HG03521 (cell line): ENCODE measurements around the gene TCF3.

Experiments
- ATAC-seq: cut with Tn5 transposase; IDR thresholded peaks from one replicate; pipeline ENCODE4 v1.9.1; 2021; ENCODE audit warnings: mild to moderate bottlenecking, moderate library complexity; ENCODE audit not compliant: unreplicated experiment

Gene TCF3

GRCh38 chr19:1590641-1591397 is 61.6 kb downstream of the TCF3 start:
- ATAC-seq = no peak

- ATAC-seq = no peak
These were observed 64.5 kb downstream of the TCF3 start for GRCh38 chr19:1587872-1588271.

GRCh38 chr19:1585243-1585580 is 67.2 kb downstream of the TCF3 start:
- no peak for ATAC-seq

GRCh38 chr19:1584500-1585242 is 67.7 kb downstream of the TCF3 start:
- no peak for ATAC-seq

- no peak for ATAC-seq
These were observed 70.2 kb downstream of the TCF3 start for GRCh38 chr19:1582201-1582600.

GRCh38 chr19:1580957-1581356 is 71.5 kb downstream of the TCF3 start:
- ATAC-seq = no peak

- ATAC-seq = no peak
These were observed 72.0 kb downstream of the TCF3 start for GRCh38 chr19:1580382-1580781.

- no peak for ATAC-seq
These were observed 73.2 kb downstream of the TCF3 start for GRCh38 chr19:1579222-1579621.

GRCh38 chr19:1577929-1578618 is 74.3 kb downstream of the TCF3 start:
- ATAC-seq = no peak

- ATAC-seq = no peak
These were observed 75.1 kb downstream of the TCF3 start for GRCh38 chr19:1577090-1577928.

- no peak for ATAC-seq
These were observed 75.9 kb downstream of the TCF3 start for GRCh38 chr19:1576242-1577089.

GRCh38 chr19:1575323-1576241 is 76.8 kb downstream of the TCF3 start:
- ATAC-seq = no peak

GRCh38 chr19:1574354-1575136 is 77.9 kb downstream of the TCF3 start:
- ATAC-seq = no peak

GRCh38 chr19:1572795-1573194 is 79.6 kb downstream of the TCF3 start:
- ATAC-seq = no peak

- ATAC-seq = no peak
These were observed 81.1 kb downstream of the TCF3 start for GRCh38 chr19:1571358-1571757.

- ATAC-seq = no peak
These were observed 81.6 kb downstream of the TCF3 start for GRCh38 chr19:1570836-1571235.

- ATAC-seq = no peak
These were observed 82.4 kb downstream of the TCF3 start for GRCh38 chr19:1569997-1570396.

GRCh38 chr19:1568320-1569019 is 83.9 kb downstream of the TCF3 start, which contains the start of gene MEX3D:
MEX3D (minus strand) TSS chr19:1568325; CDS start chr19:1568058, 267 bp downstream.
- ATAC-seq = peak; percentile 67
